ENCODE results near the gene PEX5. TPM values are rescaled to one million over a fixed set of nuclear protein-coding genes. Genes with fewer than 3 reads are reported as not detected.

PEX5 gene
- total and polyA plus RNA-seq, 2 experiments from 2014 or later, result 7.5 to 72.0 TPM

GRCh38 chr12:7152818-7153217 lies 36.7 kb upstream of the PEX5 start:
- ATAC-seq (no peak), DNase-seq (ENCODE audit: low spot score) (no peak)
- no peaks in the 10 kb centered on the region; the same call in 2 of the 3 replicates for H3K9me3 Mint-ChIP-seq
- Histone ChIP-seq H2AFZ (no peak overlapping the region), H3K79me2 (replicated peaks; ENCODE audit: insufficient read depth) (no peaks in the 10 kb centered on the region), H3K4me1 (ENCODE audit: insufficient read depth) (no peaks in the 10 kb centered on the region), H3K4me3 (no peak overlapping the region), H3F3A (replicated peaks; ENCODE audit: low read depth) (no peaks in the 10 kb centered on the region), H3K9me2 (ENCODE audit: insufficient read depth) (no peaks in the 10 kb centered on the region), H3K4me2 (no peak overlapping the region), H3K27me3 (ENCODE audit: insufficient read depth) (no peaks in the 10 kb centered on the region), H3K27ac (ENCODE audit: low read depth) (no peak overlapping the region), H3K36me3 (ENCODE audit: insufficient read depth) (no peaks in the 10 kb centered on the region; the same call in 1 of the 2 replicates), H4K20me1 (replicated peaks; ENCODE audit: insufficient read depth) (no peaks in the 10 kb centered on the region; the same call in 1 of the 2 replicates)
- H3K4me3 Mint-ChIP-seq, result no peak overlapping the region
- TF ChIP-seq ETS1 (IDR thresholded peaks at IDR 0.05) (no peak), NANOG (IDR thresholded peaks at IDR 0.05; ENCODE audit: borderline replicate concordance) (no peak), POLR2AphosphoS5 (IDR thresholded peaks at IDR 0.05; ENCODE audit: low read depth) (no peak), CREB1 (CRISPR knock-in tag; IDR thresholded peaks at IDR 0.05; ENCODE audit: low read depth) (no peak), EZH2phosphoT487 (IDR thresholded peaks at IDR 0.05; ENCODE audit: unreplicated experiment) (no peak), ZNF114 (CRISPR knock-in tag; IDR thresholded peaks at IDR 0.05) (no peak), ZNF462 (CRISPR knock-in tag; IDR thresholded peaks at IDR 0.05) (no peak), JUNB (IDR thresholded peaks at IDR 0.05; ENCODE audit: unreplicated experiment) (no peak), CTCF (conservative IDR thresholded peaks at IDR 0.05; ENCODE audit: low read depth in 2 of 2) (no peak)
- H3K36me3 Mint-ChIP-seq (ENCODE audit: low read depth), result peaks cover 4% of the 10 kb centered on the region; the same call in 1 of the 3 replicates
- H3K4me1 Mint-ChIP-seq, result no peaks in the 10 kb centered on the region
- peaks cover 2% of the 10 kb centered on the region for H3K27me3 Mint-ChIP-seq (ENCODE audit: insufficient read depth, low read depth, poor library complexity)
- H3K27ac Mint-ChIP-seq, result no peak overlapping the region
